Suprapubic skin (tissue), 4 donors: ENCODE results near the gene SERPINB1. TPM values are rescaled to one million over a fixed set of nuclear protein-coding genes. Genes with fewer than 3 reads are reported as not detected.

Experiments
- DNase-seq, 2 donors: peaks; one replicate each; pipeline ENCODE4 v3.0.0-alpha.2; 2019; ENCODE audit warnings: low spot score in 2 of 2
- H3K27ac ChIP-seq: fragments of 200-600 bp; sonication (generic); one replicate; pipeline ENCODE4 v1.5.1; 2019
- H3K27me3 ChIP-seq: fragments of 200-600 bp; sonication (generic); one replicate; pipeline ENCODE4 v1.5.1; 2019
- H3K36me3 ChIP-seq: fragments of 200-600 bp; sonication (generic); one replicate; pipeline ENCODE4 v1.5.1; 2019
- H3K4me1 ChIP-seq: fragments of 200-600 bp; sonication (generic); one replicate; pipeline ENCODE4 v1.5.1; 2019
- H3K4me3 ChIP-seq: fragments of 200-600 bp; sonication (generic); one replicate; pipeline ENCODE4 v1.5.1; 2019; ENCODE audit warnings: mild to moderate bottlenecking
- H3K9me3 ChIP-seq: fragments of 200-600 bp; sonication (generic); one replicate; pipeline ENCODE4 v1.5.1; 2019
- EP300 ChIP-seq: sonication (generic); formaldehyde crosslinking; IDR thresholded peaks from one replicate; pipeline ENCODE4 v1.6.1; 2017; ENCODE audit warnings: antibody characterized with exemption
- POLR2A ChIP-seq, 2 donors: fragments of 450-650 bp; IDR thresholded peaks; one replicate each; pipeline ENCODE4 v1.6.1; 2017; ENCODE audit warnings: antibody characterized with exemption in 2 of 2, mild to moderate bottlenecking in 2 of 2, moderate library complexity in 2 of 2
- POLR2AphosphoS5 ChIP-seq, 3 donors: sonication (generic); formaldehyde crosslinking; IDR thresholded peaks; one replicate each; pipeline ENCODE4 v1.6.1; 2017; ENCODE audit warnings: antibody characterized with exemption in 3 of 3
- WGBS: methylation state at CpG from one replicate; pipeline ENCODE4 v1.1.5; 2018; 5-methylcytosine and 5-hydroxymethylcytosine counted together
- total RNA-seq, 4 donors: library from RNA; depleted of rRNA; stranded (reverse); fragments of >200 nt; gene quantifications; one replicate each; pipeline ENCODE4 v1.1.0, GENCODE V29; 2016
- TF ChIP-seq, protein P1 (sequence below), 2 donors: fragments of 200-600 bp in 1 of 2; fragments of 450-650 bp in 1 of 2; sonication (generic) in 1 of 2; IDR thresholded peaks; one replicate each; pipeline ENCODE4 v1.5.1; 2016 to 2019; ENCODE audit warnings: antibody characterized with exemption in 2 of 2, mild to moderate bottlenecking in 1 of 2, moderate library complexity in 1 of 2

SERPINB1 gene
- total RNA-seq, 4 donors from 2014 or later: 11.8 to 20.6 (median 16.9) TPM

DNA sequence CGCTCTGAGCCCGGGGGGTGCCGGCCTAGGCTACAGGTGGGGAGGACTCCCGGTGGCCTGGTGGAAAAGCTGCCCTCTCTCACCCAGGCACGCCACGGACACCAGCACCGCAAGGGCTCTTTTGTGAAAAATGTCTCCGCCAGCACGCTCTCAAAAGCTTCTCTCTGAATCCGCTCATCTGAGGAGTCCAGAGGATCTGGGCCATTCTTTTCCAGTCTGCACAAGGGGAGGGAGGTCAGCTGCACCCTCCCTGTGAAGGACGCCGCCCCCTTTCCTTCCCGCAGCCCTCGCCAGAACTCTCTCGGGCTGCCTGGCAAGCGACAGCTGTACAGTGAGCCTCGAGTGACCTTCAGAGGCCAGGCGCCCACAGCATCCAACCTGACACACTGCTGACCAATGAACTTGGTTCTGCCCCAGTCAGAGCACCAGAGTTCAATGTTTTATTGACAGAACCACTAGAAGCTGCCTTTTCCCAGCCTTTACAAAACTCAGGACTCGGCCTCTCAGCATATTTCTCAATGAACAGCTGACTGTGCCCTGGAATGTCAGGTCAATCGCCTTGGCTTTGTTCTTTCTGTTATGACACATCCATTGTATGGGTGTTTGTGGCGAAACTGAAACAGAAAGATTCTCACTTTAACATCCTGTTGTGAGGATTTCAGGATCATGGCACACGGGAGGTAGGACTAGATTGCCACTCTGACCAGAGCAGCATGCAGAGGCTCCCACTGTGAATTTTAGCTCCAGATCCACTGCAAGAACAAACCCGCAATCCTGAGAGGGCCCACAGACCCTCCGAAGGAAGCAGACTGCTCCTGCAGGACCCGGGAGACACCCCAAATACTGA is 34.8 kb upstream of the SERPINB1 start:
- 57% methylated on average over 18 of the region's 25 CpGs for WGBS
- TF ChIP-seq, protein P1, sequence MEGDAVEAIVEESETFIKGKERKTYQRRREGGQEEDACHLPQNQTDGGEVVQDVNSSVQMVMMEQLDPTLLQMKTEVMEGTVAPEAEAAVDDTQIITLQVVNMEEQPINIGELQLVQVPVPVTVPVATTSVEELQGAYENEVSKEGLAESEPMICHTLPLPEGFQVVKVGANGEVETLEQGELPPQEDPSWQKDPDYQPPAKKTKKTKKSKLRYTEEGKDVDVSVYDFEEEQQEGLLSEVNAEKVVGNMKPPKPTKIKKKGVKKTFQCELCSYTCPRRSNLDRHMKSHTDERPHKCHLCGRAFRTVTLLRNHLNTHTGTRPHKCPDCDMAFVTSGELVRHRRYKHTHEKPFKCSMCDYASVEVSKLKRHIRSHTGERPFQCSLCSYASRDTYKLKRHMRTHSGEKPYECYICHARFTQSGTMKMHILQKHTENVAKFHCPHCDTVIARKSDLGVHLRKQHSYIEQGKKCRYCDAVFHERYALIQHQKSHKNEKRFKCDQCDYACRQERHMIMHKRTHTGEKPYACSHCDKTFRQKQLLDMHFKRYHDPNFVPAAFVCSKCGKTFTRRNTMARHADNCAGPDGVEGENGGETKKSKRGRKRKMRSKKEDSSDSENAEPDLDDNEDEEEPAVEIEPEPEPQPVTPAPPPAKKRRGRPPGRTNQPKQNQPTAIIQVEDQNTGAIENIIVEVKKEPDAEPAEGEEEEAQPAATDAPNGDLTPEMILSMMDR (IDR thresholded peaks at IDR 0.05): no peak
- TF ChIP-seq POLR2AphosphoS5 (IDR thresholded peaks at IDR 0.05): peak in 1 of 3 donors; percentile 49
- no peak for DNase-seq
- peaks cover 38% of the 10 kb centered on the region for H3K4me1 ChIP-seq
- peak overlapping the region; percentile 78 for H3K27ac ChIP-seq
- H3K4me3 ChIP-seq: peak overlapping the region; percentile 69
- H3K36me3 ChIP-seq: no peaks in the 10 kb centered on the region
- H3K9me3 ChIP-seq: no peaks in the 10 kb centered on the region
- no peaks in the 10 kb centered on the region for H3K27me3 ChIP-seq

DNA sequence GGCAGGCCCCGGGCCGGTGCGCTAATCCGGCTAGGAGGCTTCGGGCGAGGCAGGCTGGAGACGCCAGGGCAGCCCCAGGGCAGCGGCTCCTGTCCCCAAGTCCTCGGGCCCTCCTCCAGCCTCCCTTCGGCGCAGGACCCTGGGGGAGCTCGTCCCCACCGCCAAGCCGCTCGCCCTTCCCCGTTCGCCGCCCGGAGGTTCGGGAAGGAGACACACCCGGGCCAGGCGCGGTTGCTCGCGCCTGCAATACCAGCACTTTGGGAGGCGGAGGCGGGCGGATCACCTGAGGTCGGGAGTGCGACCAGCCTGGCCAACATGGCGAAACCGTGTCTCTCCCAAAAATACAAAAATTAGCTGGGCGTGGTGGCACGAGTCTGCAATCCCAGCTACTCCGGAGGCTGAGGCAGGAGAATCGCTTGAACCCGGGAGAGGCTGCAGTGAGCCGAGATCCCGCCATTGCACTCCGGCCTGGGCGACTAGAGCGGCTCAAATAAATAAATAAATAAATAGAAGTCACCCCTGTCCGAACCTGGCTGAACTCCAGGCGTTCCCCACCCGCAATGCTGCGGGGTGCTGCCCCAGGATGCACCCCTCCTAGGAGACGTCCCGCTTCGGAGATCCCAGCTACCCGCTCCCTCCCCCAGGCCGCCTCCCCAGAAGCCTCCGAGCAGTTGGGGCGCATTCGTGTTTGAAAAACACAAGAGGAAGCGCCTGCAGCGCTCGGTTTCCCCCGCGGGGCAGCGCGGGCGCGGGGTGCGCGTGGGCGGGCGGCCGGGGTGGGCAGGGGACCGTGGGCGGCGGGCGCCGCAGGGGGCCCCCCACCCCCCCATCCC is 33.9 kb upstream of the SERPINB1 start:
- Histone ChIP-seq H3K27ac (peak overlapping the region; percentile 78), H3K4me3 (peak overlapping the region; percentile 69), H3K27me3 (no peaks in the 10 kb centered on the region), H3K9me3 (no peaks in the 10 kb centered on the region), H3K4me1 (peaks cover 38% of the 10 kb centered on the region), H3K36me3 (no peaks in the 10 kb centered on the region)
- 4% methylated on average over 17 of the region's 73 CpGs for WGBS
- TF ChIP-seq POLR2AphosphoS5 (IDR thresholded peaks at IDR 0.05) (no peak), EP300 (no peak), POLR2A (IDR thresholded peaks at IDR 0.05) (no peak)
- no peak for DNase-seq

DNA sequence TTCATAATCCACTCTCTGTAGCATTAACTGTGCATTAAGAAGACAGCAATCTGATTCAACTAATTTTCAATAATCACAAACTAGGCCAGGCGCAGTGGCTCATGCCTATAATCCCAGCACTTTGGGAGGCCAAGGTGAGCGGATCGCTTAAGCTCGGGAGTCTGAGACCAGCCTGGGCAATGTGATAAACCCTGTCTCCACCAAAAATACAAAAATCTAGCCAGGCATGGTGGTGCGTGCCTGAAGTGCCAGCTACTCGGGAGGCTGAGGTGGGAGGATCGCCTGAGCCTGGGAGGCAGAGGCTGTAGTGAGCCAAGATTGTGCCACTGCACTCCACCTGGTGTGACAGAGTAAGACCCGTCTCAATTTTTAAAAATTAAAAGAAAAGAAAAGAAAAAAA is 32.0 kb upstream of the SERPINB1 start:
- Histone ChIP-seq H3K9me3 (no peaks in the 10 kb centered on the region), H3K36me3 (no peaks in the 10 kb centered on the region), H3K4me1 (peaks cover 38% of the 10 kb centered on the region), H3K27ac (no peak overlapping the region), H3K27me3 (no peaks in the 10 kb centered on the region), H3K4me3 (no peak overlapping the region)
- TF ChIP-seq POLR2AphosphoS5 (IDR thresholded peaks at IDR 0.05): no peak
- TF ChIP-seq EP300: no peak
- WGBS: 94% methylated on average over 8 of the region's 8 CpGs
- DNase-seq: no peak

DNA sequence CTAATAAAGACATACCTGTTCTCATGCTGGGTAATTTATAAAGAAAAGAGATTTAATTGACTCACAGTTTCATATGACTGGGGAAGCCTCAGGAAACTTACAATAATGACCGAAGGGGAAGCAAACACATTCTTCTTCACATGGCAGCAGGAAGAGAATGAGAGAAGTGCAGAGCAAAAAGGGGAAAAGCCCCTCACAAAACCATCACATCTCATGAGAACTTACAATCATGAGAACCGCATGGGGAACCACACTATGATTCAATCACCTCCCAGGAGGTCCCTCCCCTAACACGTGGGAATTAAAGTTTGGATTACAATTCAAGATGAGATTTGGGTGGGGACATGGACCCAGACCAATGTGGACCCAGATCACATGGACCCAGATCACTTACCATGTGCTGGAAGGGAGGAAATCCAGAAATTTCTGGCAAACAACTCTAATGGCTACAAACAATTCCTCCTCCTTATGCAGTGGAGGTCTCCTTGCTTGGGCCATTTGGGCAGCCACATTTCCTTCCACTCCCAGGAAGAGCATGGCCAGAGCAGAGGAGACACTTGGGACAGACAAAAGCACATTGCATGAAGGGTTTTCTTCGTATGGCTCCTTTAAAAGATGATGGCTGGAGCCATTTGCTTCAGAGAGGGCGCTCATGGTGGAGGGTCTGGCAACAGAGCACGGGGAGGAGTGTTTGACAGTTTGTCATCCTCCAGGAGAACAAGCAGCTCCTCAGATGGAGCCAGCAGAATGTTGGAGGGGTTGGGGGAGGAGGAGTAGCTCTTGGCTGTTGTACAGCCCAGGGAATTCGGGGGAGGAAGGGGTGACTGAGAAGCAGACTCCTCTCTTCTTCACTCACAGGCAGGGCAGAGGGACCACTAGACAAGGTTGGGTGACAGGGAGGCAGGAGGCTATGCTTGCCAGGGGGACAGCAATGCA is 31.0 kb upstream of the SERPINB1 start:
- WGBS: 67% methylated on average over 7 of the region's 7 CpGs
- Histone ChIP-seq H3K9me3 (no peaks in the 10 kb centered on the region), H3K27me3 (no peaks in the 10 kb centered on the region), H3K4me3 (no peak overlapping the region), H3K36me3 (no peaks in the 10 kb centered on the region), H3K4me1 (peaks cover 34% of the 10 kb centered on the region), H3K27ac (no peak overlapping the region)
- DNase-seq: no peak
- TF ChIP-seq POLR2A (IDR thresholded peaks at IDR 0.05): no peak
- TF ChIP-seq, protein P1 (IDR thresholded peaks at IDR 0.05): no peak
- no peak for TF ChIP-seq EP300
- no peak for TF ChIP-seq POLR2AphosphoS5 (IDR thresholded peaks at IDR 0.05)

DNA sequence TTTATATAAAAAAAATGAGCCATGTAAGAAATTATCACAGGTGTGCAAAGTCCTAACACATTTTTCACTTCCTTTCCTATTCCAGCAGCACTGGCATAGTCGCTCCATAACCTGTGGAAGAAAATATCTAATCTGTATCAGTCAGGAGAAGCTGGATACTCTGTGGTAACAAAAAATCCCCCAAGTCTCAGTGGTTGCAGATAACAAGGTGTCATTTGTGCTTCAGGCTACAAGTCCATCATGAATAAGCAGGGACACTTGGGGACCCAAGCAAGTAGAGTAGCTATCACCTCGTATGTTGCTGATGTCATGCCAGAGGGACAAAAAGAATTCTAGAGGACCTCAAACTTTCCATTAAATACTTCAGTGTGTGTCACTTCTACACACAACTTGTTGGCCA is 30.3 kb upstream of the SERPINB1 start:
- TF ChIP-seq POLR2A (IDR thresholded peaks at IDR 0.05): no peak
- no peak for TF ChIP-seq POLR2AphosphoS5 (IDR thresholded peaks at IDR 0.05)
- TF ChIP-seq, protein P1 (IDR thresholded peaks at IDR 0.05): no peak
- no peak for TF ChIP-seq EP300
- H3K27me3 ChIP-seq: no peaks in the 10 kb centered on the region
- no peak overlapping the region for H3K4me3 ChIP-seq
- H3K36me3 ChIP-seq: no peaks in the 10 kb centered on the region
- no peak for DNase-seq
- H3K4me1 ChIP-seq: peaks cover 26% of the 10 kb centered on the region
- WGBS: 82% methylated on average over 2 of the region's 2 CpGs
- no peak overlapping the region for H3K27ac ChIP-seq
- H3K9me3 ChIP-seq: no peaks in the 10 kb centered on the region
